Pons (tissue), 1 donor: ENCODE measurements around the gene PPP4C.
"Not testable (repeated sequence)": the region's sequence is repeated elsewhere in the genome, so short reads cannot be mapped to it uniquely, and the experiment has no call there.

Source experiments
- DNase-seq: peaks from one replicate; pipeline ENCODE4 v3.0.0-alpha.2; 2016; ENCODE audit warnings: low spot score

PPP4C gene

GRCh38 chr16:30075503-30076275 lies at the start of gene PPP4C:
TSS of gene PPP4C (plus strand) at chr16:30075994. CDS start at chr16:30076378, 384 bp downstream.
- DNase-seq: peak; percentile 80

- no peak for DNase-seq
Observed at GRCh38 chr16:30026449-30026848, 49.3 kb upstream of the PPP4C start.

- no peak for DNase-seq
Observed at GRCh38 chr16:30027588-30028437, 48.0 kb upstream of the PPP4C start.

- no peak for DNase-seq
Observed at GRCh38 chr16:30028438-30029076, 47.2 kb upstream of the PPP4C start.

GRCh38 chr16:30030011-30030685 lies 45.6 kb upstream of the PPP4C start:
- no peak for DNase-seq

- DNase-seq: no peak
Observed at GRCh38 chr16:30030841-30031413, 44.9 kb upstream of the PPP4C start, which contains the start of gene TLCD3B. TSS of gene TLCD3B (minus strand) at chr16:30031271. CDS start at chr16:30030527, 744 bp downstream.

GRCh38 chr16:30031477-30031918 lies 44.3 kb upstream of the PPP4C start:
- no peak for DNase-seq

GRCh38 chr16:30032083-30032819 lies 43.5 kb upstream of the PPP4C start:
- peak; percentile 56 for DNase-seq

- no peak for DNase-seq
Observed at GRCh38 chr16:30033270-30033669, 42.5 kb upstream of the PPP4C start.

GRCh38 chr16:30040221-30040620 lies 35.6 kb upstream of the PPP4C start:
- no peak for DNase-seq

- DNase-seq: not testable (repeated sequence)
Observed at GRCh38 chr16:30040690-30041089, 35.1 kb upstream of the PPP4C start.

- no peak for DNase-seq
Observed at GRCh38 chr16:30041841-30042240, 34.0 kb upstream of the PPP4C start.

- DNase-seq: no peak
Observed at GRCh38 chr16:30046178-30046577, 29.6 kb upstream of the PPP4C start.

- DNase-seq: no peak
Observed at GRCh38 chr16:30046588-30046987, 29.2 kb upstream of the PPP4C start.

- DNase-seq: peak; percentile 58
Observed at GRCh38 chr16:30049871-30050270, 25.9 kb upstream of the PPP4C start.

- DNase-seq: no peak
Observed at GRCh38 chr16:30051518-30051917, 24.3 kb upstream of the PPP4C start.

GRCh38 chr16:30052671-30053372 lies 23.0 kb upstream of the PPP4C start:
- peak; percentile 54 for DNase-seq

GRCh38 chr16:30053376-30054015 lies 22.3 kb upstream of the PPP4C start:
- no peak for DNase-seq

GRCh38 chr16:30054451-30054850 lies 21.3 kb upstream of the PPP4C start:
- DNase-seq: no peak
